Fibroblast of lung (primary cell): ENCODE results near the gene PALM. TPM values are rescaled to one million over a fixed set of nuclear protein-coding genes. Genes with fewer than 3 reads are reported as not detected.

Source experiments
- DNase-seq, 2 donors: peaks; one replicate each; pipeline versions ENCODE4 v3.0.0 to v3.0.0-alpha.2; 2010; ENCODE audit warnings: low read depth in 2 of 2
- H2AFZ ChIP-seq: 2 replicates; pipeline ENCODE4 v1.5.1; 2012; ENCODE audit warnings: low read length, control low read depth, inconsistent platforms
- H3K27ac ChIP-seq: 2 replicates; pipeline ENCODE4 v1.5.1; 2011; ENCODE audit warnings: low read length, control low read depth; ENCODE audit not compliant: insufficient read depth
- H3K27me3 ChIP-seq: 2 replicates; pipeline ENCODE4 v1.5.1; 2011; ENCODE audit warnings: mild to moderate bottlenecking, low read length; ENCODE audit not compliant: control insufficient read depth, insufficient read depth
- H3K36me3 ChIP-seq: 2 replicates; pipeline ENCODE4 v1.5.1; 2011; ENCODE audit warnings: low read length; ENCODE audit not compliant: control insufficient read depth, insufficient read depth
- H3K4me1 ChIP-seq: 2 replicates; pipeline ENCODE4 v1.5.1; 2011; ENCODE audit warnings: low read length; ENCODE audit not compliant: control insufficient read depth, insufficient read depth; ENCODE audit errors: extremely low read depth
- H3K4me2 ChIP-seq: 2 replicates; pipeline ENCODE4 v1.5.1; 2011; ENCODE audit warnings: low read length, control low read depth; ENCODE audit not compliant: insufficient read depth; ENCODE audit errors: extremely low read depth
- H3K4me3 ChIP-seq, 4 experiments: fragments of 200-600 bp in 1 of 4; sonication (generic) in 1 of 4; replicated peaks in 1 of 4; 2 replicates each; pipeline ENCODE4 v1.5.1; 2011 to 2016; ENCODE audit warnings: low read length in 4 of 4, low read depth in 3 of 4, mild to moderate bottlenecking in 3 of 4, control low read depth in 2 of 4, inconsistent platforms in 1 of 4, mixed read lengths in 1 of 4; ENCODE audit not compliant: insufficient read depth in 1 of 4; ENCODE audit errors: control extremely low read depth in 1 of 4
- H3K79me2 ChIP-seq: 2 replicates; pipeline ENCODE4 v1.5.1; 2012; ENCODE audit warnings: mild to moderate bottlenecking, low read length, inconsistent platforms; ENCODE audit not compliant: control insufficient read depth, insufficient read depth
- H3K9ac ChIP-seq: 2 replicates; pipeline ENCODE4 v1.5.1; 2011; ENCODE audit warnings: mild to moderate bottlenecking, low read length, control low read depth; ENCODE audit not compliant: insufficient read depth
- H3K9me3 ChIP-seq: 2 replicates; pipeline ENCODE4 v1.5.1; 2012; ENCODE audit warnings: low read depth, low read length; ENCODE audit not compliant: control insufficient read depth, insufficient read depth
- H4K20me1 ChIP-seq: 2 replicates; pipeline ENCODE4 v1.5.1; 2011; ENCODE audit warnings: low read length; ENCODE audit not compliant: control insufficient read depth, insufficient read depth; ENCODE audit errors: extremely low read depth
- EZH2 ChIP-seq: IDR thresholded peaks from 2 replicates; pipeline ENCODE4 v1.5.1; 2012; ENCODE audit warnings: low read length, control low read depth, mild to moderate bottlenecking; ENCODE audit errors: missing control alignments
- polyA plus RNA-seq, 2 donors: library from polyadenylated mRNA; depleted of rRNA in 1 of 2; stranded (reverse) in 1 of 2; unstranded in 1 of 2; fragments of >200 nt; gene quantifications; 2 replicates each; pipeline ENCODE4 v1.2.1, GENCODE V29; 2011 to 2012; ENCODE audit warnings: missing spikeins in 1 of 2
- total RNA-seq: library from RNA; depleted of rRNA; stranded (reverse); fragments of >200 nt; gene quantifications from 2 replicates; pipeline ENCODE4 v1.2.1, GENCODE V29; 2014
- TF ChIP-seq, protein P1 (sequence below), 2 donors: IDR thresholded peaks in 1 of 2; conservative IDR thresholded peaks in 1 of 2; 1 replicate in 1 of 2; 2 replicates in 1 of 2; pipeline ENCODE4 v1.5.1; 2011 to 2012; ENCODE audit warnings: low read length in 2 of 2, control low read depth in 1 of 2, inconsistent platforms in 1 of 2, low read depth in 1 of 2, mild to moderate bottlenecking in 1 of 2

The PALM gene
- total and polyA plus RNA-seq, 2 donors (not counting 1 experiment from before 2014, with no cell fraction given) = 3.2 to 8.3 TPM

DNA sequence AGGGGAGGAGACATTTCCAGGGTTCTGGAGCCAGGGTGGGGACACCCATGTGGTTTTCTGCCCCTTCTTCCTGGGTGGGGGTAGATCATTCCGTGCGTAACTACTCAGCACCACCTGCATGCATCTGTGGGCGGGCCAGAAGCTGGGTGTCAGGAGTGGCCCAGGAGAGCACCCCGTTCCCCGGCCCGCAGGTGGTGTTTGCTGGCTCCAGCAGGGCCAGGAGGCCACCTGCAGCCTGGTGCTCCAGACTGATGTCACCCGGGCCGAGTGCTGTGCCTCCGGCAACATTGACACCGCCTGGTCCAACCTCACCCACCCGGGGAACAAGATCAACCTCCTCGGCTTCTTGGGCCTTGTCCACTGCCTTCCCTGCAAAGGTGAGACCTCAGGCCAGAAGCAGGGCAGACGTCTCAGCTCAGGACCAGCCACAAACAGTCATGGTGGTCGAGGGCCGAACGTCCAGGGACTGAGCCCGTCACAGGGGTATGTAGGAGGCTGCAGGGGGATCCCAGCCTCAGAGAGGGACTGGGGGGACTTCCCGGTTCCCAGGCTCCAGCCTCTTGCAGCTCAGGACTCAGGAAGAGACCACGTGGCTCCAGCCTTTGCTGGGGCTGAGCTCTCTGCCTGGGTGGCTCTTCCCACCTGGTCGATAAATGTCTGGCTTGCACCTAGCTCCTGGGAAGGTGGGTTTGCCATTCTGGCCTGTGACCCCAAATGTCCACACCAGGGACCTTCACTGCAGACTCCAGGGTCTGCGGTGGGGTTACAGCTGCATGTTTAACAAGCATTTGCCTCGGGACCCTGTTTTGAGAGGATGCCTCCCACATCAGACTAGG, 30.9 kb upstream of the PALM start:
- Histone ChIP-seq H3K9me3 (no peaks in the 10 kb centered on the region), H4K20me1 (no peaks in the 10 kb centered on the region), H3K4me1 (peaks cover 17% of the 10 kb centered on the region), H3K36me3 (no peaks in the 10 kb centered on the region), H3K4me2 (no peak overlapping the region), H3K79me2 (peaks cover 2% of the 10 kb centered on the region), H3K27me3 (no peaks in the 10 kb centered on the region), H3K9ac (no peak overlapping the region), H3K27ac (peak overlapping the region; percentile 26), H3K4me3 (peak overlapping the region in 2 of 4 experiments; percentile 32 to 35), H2AFZ (no peak overlapping the region)
- TF ChIP-seq, protein P1, sequence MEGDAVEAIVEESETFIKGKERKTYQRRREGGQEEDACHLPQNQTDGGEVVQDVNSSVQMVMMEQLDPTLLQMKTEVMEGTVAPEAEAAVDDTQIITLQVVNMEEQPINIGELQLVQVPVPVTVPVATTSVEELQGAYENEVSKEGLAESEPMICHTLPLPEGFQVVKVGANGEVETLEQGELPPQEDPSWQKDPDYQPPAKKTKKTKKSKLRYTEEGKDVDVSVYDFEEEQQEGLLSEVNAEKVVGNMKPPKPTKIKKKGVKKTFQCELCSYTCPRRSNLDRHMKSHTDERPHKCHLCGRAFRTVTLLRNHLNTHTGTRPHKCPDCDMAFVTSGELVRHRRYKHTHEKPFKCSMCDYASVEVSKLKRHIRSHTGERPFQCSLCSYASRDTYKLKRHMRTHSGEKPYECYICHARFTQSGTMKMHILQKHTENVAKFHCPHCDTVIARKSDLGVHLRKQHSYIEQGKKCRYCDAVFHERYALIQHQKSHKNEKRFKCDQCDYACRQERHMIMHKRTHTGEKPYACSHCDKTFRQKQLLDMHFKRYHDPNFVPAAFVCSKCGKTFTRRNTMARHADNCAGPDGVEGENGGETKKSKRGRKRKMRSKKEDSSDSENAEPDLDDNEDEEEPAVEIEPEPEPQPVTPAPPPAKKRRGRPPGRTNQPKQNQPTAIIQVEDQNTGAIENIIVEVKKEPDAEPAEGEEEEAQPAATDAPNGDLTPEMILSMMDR (conservative IDR thresholded peaks at IDR 0.05 in 1 of 2, IDR thresholded peaks at IDR 0.05 in 1 of 2; ENCODE audit: low read depth in 1 of 2, low read length in 2 of 2) = no peak
- peak; percentile 44 to 65 for DNase-seq

DNA sequence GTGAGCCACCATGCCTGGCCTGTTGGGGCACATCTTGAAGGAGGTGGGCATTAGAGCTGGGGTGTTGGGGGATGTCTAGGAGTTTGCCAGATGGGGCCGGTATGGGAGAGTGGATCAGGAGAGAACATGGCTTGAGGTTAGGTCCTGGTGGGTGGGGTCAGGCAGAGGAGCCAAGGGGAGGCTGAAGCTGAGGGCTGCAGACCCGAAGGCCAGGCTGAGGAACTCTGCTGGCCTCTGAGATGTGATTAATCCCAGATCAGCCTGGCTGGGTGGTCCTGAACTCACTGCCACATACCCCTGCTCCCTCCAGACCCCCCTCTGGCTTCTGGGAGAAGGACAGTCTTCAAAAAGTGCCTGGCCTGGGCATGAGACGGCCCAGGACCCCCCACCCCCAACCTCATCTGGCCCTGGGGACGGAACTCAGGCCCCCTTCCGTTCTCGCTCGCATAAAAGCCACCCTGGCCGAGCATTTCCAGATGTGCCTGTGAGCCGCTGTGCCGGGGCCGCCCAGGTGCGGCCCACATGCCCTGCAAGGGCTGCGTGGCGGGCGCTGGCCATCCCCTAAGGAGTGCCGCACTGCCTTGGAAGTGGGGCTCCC, 29.8 kb upstream of the PALM start:
- no peak overlapping the region for H2AFZ ChIP-seq
- H3K9me3 ChIP-seq = no peaks in the 10 kb centered on the region
- H3K27ac ChIP-seq = peak overlapping the region; percentile 78
- TF ChIP-seq EZH2 = no peak
- TF ChIP-seq, protein P1 (conservative IDR thresholded peaks at IDR 0.05 in 1 of 2, IDR thresholded peaks at IDR 0.05 in 1 of 2; ENCODE audit: low read depth in 1 of 2, low read length in 2 of 2) = no peak
- H4K20me1 ChIP-seq = no peaks in the 10 kb centered on the region
- H3K9ac ChIP-seq = peak overlapping the region; percentile 53
- H3K27me3 ChIP-seq = no peaks in the 10 kb centered on the region
- H3K4me3 ChIP-seq = peak overlapping the region in 3 of 4 experiments; percentile 42 to 73 (median 45)
- no peak for DNase-seq
- peaks cover 2% of the 10 kb centered on the region for H3K79me2 ChIP-seq
- no peaks in the 10 kb centered on the region for H3K36me3 ChIP-seq
- peaks cover 17% of the 10 kb centered on the region for H3K4me1 ChIP-seq
- peak overlapping the region; percentile 78 for H3K4me2 ChIP-seq

DNA sequence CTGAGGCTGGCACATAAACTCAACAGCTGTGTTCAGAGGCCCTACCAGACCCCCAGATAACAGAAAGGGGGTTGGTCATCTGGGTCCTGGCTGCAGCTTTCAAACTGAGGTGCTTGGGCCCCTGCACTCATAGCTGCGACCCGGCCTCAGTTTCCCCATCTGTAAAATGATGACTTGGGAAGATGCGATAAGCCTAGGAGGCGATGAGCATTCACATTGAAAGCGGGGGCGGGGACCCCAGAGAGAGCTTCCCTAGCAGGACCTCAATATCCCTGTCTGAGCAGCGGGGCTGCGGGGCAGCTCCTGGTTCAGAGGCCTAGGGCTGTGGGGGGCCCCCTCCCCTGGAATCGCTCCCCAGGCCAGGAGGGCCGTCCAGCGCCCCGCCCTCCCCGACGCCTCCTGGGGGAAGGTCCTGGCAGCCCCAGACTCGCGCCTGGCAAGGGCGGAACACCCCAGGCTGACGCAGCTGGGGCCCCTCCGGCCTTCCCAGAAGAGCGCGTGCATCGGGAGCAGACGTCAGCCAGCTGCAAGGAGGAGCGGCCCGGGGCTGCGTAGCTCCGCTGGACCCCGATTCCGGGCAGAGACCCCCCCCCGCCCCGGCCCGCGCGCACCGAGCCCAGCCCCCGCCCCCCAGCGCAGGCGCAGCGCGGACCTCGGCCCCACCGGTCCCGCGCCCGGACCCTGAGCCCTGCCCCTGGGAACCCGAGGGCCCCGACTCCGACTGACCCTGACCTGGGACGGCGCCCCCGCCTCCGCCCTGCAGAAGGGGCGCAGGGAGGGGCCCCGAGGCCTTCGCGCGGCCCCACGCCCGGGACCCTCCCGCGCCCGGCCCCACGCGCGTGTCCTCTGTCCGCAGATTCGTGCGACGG, 29.1 kb upstream of the PALM start:
- Histone ChIP-seq H3K4me2 (peak overlapping the region; percentile 78), H3K4me1 (peaks cover 17% of the 10 kb centered on the region), H2AFZ (no peak overlapping the region), H3K27ac (peak overlapping the region; percentile 91), H3K4me3 (peak overlapping the region; percentile 42 to 73 (median 56)), H3K27me3 (no peaks in the 10 kb centered on the region), H3K36me3 (no peaks in the 10 kb centered on the region), H4K20me1 (no peaks in the 10 kb centered on the region), H3K79me2 (peaks cover 2% of the 10 kb centered on the region), H3K9me3 (no peaks in the 10 kb centered on the region), H3K9ac (peak overlapping the region; percentile 97)
- TF ChIP-seq EZH2 = no peak
- TF ChIP-seq, protein P1 (conservative IDR thresholded peaks at IDR 0.05 in 1 of 2, IDR thresholded peaks at IDR 0.05 in 1 of 2; ENCODE audit: low read depth in 1 of 2, low read length in 2 of 2) = no peak
- DNase-seq = peak; percentile 84 to 90
